IPS DF 19.7 (cell line): ENCODE data around the gene ZNF326.
"Not testable (repeated sequence)": the region's sequence is repeated elsewhere in the genome, so short reads cannot be mapped to it uniquely, and the experiment has no call there.

Source experiments
- DNase-seq: peaks from one replicate; pipeline ENCODE4 v3.0.0-alpha.2; 2013; ENCODE audit warnings: low read depth, low spot score

Gene ZNF326

DNA sequence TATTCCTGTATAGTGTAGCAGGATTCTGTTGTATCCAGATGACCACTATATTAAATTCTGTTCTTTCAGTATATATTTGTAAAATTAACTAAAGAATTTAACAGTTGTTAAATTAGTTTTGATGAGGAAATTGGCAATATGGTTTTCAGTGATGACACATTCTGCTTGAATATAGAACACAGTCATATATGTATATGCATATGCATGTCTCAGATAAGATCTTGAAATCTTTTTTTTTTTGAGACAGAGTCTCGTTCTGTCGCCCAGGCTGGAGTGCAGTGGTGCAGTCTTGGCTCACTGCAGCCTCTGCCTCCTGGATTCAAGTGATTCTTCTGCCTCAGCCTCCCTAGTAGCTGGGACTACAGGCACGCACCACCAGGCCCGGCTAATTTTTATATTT, 2.2 kb downstream of the ZNF326 start:
- DNase-seq = not testable (repeated sequence)

DNA sequence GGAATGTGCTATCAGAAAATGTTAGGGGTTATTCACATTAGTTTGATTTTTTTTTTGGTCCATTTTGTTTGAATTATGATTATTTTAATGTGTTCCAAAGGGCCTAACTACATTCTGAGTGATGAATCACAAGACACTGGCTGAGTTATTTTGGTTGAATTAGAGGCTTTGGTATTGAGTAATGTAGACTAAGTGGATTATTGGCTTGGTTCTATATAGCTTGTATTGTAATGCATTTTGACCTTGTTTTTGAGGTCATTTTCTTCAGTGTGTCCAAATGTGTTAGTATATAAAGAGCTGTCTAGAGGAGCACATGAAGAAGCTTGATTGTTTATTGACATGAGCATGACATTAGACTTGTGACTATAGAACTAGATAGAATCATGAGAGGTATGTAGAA, 3.4 kb downstream of the ZNF326 start:
- DNase-seq = no peak

DNA sequence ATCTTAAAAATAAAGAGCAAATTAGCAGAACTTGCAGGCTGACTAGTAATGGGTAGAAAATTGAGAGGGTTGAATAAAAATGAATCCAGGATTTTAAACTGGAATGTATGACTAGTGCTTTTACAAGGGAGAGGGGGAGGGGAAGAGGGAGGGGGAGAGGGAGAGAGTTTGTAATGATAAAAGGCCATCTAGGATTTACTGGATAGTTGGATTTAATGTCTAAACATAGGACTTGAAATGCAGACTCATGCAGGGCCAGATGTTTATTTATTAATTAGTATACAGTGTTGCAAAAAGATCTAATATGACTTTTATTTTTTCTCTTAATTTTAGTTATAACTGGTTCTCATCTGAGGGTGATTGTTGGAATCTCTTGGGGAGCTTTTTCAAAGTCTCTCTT, 4.3 kb downstream of the ZNF326 start:
- no peak for DNase-seq

DNA sequence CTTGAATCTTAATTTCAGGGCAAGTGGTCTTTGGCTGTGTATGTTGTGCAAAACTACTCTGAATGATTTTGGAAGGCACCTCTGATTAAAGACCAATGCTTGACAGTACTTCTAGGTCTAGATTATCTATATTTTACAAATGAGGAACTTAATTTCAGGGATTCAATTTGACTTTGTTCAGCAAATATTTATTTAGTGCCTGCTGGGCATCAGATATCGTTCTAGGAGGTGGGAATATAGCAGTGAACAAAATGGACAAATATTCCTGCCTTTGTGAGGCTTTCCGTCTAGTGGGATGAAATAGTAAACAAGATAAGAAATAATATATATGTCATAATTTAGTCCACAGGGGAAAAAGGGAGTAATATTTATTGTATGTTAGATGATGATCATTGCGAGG, 4.7 kb downstream of the ZNF326 start:
- DNase-seq = no peak

DNA sequence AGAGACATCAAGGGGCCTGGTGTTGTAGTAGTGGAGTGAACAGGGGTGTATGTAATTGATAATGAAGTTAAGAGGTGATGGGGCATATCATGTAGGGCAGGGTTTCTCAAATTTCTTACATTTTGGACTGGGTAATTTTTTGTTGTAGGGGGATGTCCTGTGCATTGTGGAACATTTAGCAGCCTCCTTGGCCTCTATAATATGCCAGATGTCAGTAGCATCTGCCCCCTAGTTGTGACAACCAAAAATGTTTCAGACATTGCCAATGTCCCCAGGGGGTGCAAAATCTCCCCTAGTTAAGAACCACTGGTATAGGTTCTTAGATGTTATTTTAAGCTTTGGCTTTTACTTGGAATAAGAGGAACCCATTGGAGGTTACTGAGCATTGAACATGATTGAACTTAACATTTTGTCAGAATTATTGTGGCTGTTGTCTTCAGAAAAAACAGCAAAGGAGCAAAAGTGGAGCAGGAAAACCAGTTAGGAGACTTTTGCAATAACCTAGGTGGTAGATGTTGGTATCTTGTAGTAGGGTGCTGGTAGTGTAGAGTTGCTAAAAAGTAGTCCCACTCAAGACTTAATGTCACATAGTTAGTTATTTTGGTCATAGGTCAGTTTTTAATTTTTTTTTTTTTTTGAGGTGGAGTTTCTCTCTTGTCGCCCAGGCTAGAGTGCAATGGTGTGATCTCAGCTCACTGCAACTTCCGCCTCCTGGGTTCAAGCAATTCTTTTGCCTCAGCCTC, 6.2 kb downstream of the ZNF326 start:
- DNase-seq = no peak

DNA sequence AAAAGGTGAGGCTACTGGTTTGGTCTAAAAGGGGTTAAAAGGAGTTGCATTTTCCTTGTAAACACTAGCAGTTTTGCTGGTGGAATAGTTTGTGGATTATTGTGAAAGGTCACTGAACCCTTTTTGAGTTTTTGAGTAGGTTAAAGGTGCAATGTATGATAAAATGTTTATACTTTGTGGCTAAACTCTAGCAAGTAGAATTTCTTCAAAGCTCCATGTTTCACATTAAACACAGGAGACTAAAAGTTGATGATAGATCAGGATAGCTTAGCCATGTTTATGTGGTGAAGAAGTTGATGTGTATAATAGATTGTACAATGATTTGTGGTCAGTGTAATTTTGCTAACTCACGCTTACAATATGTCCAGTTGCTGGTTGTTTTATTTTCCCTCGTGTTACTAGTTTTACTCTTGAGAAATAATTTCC, 13.1 kb downstream of the ZNF326 start:
- no peak for DNase-seq

DNA sequence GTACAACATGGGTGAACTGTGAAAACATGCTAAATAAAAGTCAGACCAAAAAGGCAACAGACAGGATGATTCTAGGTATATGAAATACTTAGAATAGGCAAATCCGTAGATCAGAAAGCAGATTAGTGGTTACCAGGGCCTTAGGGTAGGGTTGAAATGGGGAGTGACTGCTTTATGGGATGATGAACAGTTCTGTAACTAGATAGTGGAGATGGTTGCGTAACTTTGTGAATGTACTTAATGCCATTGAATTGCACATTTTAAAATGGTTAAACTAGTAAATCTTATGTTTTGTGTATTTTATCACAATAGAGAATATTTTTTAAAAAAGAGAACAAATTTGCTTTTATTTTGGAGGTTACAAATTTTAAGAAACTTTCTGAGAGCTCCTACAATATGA, 17.4 kb downstream of the ZNF326 start:
- no peak for DNase-seq

DNA sequence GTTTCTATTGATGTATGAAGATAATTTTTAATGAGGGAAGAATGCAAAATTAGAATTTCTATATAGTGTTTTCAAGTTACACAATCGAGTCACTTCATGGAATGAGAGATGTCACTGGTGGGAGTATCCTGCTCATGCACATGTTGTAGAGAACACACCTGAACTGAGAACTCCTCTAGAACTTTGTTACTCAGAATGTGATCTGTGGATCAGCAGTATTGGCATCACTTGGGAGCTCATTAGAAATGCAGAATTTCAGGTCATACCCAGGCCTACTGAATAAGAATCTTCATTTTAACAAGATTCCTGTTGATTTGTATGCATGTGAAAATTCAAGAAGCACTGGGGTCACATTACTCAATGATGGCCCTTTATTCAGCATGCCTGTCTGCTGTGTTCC, 28.8 kb downstream of the ZNF326 start:
- no peak for DNase-seq

DNA sequence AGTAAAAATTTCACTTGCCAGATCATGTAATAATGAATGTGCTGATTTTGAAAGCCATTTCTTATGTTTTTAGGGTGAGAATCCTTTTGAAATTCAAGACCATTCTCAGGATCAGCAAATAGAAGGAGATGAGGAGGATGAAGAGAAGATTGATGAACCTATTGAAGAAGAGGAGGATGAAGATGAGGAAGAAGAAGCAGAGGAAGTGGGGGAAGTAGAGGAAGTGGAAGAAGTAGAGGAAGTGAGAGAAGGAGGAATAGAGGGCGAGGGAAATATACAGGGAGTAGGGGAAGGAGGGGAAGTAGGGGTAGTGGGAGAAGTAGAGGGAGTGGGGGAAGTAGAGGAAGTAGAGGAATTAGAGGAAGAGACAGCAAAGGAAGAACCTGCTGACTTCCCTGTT, 32.4 kb downstream of the ZNF326 start:
- DNase-seq = no peak

DNA sequence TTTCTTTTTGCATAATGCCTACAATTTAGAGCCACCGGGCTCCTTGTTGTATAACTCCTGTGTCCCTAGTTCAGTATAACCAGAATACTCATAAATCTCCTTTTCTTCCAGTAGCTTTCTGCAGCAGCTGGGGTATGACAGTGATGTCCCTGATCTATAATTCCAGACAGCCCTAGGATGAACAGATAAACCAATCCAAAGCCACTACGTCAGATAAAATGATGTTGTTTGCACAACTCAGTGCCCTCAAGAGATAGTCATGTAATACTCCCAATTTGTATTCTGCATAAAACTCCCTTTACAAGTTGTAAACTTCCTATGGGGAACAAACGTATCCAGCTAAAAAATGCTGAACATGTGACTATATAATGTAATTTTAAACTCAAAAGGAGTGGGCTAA, 44.7 kb downstream of the ZNF326 start:
- DNase-seq = no peak

DNA sequence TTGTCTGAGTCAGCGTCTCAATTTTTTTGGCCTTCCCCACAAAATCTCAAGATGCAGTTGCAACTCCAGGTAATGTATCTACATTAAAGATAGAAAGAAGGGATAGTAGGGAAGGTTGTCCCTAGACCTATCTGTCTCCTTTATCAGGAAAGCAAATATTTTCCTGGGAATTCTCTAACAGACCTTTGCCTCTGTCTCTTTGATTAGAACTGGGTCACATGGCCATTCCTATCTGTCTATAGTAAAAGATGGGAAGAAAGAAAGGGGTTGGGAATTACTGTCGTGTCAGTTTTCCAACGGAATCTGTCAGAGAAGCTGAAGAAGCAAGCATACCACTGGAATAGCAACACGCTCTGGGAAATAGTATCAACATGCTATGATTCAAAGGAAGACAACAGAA, 48.7 kb downstream of the ZNF326 start:
- no peak for DNase-seq

DNA sequence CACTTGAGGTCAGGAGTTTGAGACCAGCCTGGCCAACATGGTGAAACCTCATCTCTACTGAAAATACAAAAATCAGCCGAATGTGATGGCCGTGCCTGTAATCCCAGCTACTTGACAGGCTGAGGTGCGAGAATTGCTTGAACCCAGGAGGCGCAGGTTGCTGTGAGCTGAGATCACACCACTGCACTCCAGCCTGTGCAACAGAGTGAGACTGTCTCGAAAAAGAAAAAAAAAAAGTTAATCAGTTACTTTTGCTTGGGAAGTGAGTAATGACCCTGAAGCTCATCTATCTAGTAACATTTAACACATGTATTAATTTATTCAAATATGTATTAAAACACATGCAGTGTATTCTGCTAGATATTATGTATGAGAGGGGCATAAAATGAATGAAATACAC, 49.4 kb downstream of the ZNF326 start:
- no peak for DNase-seq

DNA sequence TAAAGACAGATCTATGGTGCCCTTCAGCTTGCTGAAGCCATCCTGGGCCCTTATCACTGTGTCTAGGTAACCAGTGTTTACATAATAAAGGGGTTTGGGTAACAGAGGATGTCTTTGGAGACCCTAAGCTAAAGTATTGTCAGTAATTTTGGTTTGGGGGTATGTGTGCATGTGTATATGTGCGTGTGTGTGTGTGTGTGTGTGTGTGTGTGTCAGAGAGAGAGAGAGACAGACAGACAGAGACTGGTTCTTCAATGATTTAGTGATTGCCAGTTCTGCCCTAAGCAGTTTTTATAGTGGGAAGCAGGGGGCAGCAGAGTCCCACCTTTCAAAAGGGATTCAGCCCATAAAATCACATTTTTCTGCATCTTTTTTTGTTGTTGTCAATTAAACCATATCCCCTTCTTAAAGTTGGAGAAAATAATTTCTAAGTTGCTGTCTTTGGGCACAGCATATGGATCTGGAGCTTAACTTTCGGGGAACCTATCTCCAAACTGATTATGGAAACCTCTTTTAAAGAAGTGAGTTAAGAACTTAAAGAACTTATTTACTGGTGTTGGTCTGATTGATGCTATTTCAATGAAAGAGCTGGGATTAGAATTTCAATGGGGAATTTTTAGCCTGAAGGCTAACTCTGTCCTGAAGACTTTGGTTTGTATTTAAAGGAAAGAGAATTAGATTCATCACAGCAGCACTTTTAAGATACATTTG, 51.1 kb downstream of the ZNF326 start:
- DNase-seq = no peak

DNA sequence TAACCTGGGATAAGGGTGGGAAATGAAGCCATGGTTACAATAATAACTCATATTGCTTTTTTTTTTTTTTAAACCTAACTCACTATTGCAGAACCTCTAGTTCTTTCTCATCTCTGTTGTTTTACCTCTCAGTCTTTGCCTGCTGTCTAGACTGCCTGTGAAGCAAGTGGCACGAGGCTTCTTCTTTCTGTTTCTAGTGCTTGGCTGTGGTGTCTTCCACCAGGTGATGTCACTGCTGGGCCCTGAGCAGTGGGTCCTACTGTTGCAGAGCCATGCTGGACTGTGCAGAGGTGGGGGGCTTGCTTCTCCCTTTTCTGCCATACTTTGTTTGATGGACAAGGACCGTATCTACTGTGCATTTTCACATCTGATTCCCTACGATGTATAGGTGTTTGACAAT, 51.7 kb downstream of the ZNF326 start:
- no peak for DNase-seq

DNA sequence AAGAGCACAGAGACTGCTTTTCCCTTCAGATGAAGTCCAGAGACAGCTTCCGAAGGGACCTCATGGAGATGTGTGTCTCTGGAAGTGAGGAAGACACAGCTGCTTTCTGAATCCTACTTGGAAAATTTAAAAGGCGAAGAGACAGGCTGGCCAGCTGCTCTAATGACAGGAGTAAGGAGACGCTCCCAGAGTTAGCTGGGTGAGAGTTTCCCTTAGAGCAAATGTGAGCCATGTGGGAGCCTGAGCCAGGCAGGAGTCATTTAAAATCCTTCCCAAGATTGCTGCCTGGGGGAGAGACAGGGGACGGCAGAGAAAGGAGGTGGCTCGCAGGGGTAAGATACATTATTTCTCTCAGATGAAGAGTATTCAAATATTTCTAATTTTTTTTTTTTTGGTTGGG, 53.1 kb downstream of the ZNF326 start:
- DNase-seq = no peak

DNA sequence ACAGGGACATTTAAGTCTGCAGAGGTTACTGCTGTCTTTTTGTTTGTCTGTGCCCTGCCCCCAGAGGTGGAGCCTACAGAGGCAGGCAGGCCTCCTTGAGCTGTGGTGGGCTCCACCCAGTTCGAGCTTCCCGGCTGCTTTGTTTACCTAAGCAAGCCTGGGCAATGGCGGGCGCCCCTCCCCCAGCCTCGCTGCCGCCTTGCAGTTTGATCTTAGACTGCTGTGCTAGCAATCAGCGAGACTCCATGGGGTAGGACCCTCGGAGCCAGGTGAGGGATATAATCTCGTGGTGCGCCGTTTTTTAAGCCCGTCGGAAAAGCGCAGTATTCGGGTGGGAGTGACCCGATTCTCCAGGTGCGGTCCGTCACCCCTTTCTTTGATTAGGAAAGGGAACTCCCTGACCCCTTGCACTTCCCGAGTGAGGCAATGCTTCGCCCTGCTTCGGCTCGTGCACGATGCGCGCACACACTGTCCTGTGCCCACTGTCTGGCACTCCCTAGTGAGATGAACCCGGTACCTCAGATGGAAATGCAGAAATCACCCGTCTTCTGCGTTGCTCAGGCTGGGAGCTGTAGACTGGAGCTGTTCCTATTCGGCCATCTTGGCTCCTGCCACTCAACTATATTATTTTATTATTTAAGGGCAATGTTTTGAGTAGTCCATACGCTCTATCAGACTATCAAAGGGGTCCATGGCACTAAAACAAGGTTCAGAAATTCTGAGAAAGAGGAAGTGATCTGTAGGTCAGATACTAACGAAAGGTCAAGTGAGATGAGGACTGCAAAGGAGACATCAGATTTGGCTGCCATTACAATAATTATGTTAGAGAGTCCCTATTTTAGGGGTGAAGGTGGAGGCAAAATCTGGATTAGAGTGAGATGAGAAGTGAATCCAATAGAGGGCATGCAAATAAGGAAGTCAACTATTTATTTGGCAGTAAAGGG, 68.1 kb downstream of the ZNF326 start:
- not testable (repeated sequence) for DNase-seq

DNA sequence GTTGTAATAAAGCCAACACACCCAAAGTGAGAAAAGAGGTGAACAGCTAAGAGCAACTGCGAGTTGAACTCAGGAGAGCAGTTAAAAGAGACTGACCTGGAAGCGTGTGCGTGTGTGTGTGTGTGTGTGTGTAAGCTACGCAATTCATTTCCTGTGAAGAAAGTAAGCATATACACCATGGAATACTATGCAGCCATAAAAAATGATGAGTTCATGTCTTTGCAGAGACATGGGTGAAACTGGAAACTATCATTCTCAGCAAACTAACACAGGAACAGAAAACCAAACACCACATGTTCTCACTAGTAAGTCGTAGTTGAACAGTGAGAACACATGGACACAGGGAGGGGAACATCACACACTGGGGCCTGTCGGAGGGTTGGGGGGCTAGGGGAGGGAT, 69.2 kb downstream of the ZNF326 start:
- DNase-seq = not testable (repeated sequence)

DNA sequence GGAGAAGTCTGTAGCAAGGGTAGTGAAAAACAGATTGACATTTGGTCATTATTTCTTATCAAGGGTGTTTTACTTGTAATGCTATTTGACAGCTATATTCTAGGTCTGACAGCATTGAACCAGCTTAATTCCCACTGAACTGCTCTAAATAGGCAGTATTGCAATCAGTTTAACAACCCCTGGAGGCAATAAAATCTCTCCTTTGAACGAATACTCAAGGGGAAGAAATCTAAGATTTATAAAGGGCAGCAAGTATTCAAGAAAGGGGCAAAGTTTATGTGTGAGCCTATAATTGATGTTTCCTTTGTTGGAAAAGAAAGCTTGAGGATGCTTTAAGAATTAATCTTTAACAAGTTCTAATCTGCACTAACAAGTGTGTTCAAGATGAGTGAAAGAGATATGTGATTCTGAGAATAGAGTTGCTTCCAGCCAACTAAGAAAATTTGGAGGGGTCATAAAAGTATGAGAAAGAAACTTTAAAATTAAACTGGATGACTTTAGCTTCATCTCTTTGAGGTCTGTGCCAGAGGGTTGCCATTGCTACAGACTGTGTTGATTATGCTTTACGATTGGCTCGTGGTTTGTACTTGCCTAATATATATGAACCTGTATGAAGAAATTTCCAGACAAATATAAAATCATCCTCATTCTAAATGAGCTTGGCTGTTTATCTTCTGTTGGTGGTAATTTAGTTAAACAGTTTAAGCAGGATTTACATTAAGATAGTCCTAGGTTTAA, 72.5 kb downstream of the ZNF326 start:
- DNase-seq = no peak

DNA sequence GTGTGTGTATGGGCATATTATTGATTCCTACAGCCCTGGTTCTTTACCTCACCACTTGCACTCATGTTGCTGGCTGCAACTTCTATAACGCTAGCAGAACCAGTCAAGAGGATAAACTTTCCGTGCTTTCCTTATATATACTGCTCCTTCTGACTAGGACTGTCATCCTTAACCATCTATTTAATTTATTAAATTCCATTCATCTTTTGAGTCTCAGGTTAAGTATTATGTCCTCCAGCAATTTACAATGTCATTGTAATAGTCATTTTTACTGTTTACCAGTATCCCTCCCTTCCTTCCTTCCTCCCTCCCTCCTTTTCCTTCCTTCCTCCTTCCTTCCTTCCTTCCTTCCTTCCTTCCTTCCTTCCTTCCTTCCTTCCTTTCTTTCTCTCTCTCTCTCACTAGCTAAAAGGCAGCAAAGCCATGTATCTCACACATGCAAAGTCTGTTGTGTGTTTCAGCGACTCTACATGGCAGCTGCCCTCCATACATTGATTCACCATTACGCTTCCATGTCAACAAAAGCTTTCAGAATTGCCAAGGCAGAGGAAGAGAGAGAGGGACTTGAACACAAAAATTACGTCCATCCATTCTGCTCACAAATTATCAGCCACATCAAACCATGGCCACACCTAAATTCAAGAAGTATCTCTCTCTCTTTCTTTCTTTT, 73.8 kb downstream of the ZNF326 start:
- DNase-seq = no peak

DNA sequence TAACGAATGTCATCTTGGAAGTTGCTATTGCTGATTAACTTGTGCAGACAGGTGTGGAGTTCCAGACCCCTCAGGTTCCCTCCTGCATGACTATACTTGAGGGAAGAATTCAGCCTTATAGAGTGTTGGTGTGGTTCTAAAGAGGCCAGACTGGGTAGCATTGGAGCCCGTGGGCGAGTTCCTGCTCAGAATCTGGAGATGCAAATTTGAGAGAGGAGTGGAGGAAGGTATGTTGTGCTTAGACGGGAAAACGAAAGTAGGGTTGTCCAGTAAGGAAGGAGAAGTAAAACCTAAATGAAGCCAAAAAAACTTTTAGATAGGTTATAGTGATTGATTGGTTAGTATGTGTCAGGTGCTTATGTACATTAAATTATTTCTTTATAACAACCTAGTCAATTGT, 79.2 kb downstream of the ZNF326 start:
- no peak for DNase-seq

DNA sequence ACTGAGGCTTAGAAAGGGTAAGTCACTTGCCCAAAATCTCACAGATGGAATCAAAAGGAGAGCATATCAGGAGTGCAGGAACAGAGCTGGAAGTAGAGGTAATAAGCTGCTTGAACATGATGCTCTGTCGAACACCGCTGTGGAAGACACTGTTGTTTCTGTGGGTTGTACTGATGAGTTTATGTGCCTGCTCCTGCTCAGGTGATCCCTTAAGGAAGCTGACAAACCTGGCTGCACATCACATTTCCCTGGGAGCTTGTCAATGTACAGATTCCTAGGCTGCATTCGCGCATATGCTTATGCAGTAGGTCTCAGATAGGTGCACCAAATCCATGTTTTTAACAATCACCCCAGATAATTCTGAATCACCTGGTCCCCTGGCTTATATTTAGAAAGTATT, 79.7 kb downstream of the ZNF326 start:
- no peak for DNase-seq
